Measurements from ENCODE around the gene PRG3. TPM values are rescaled to one million over a fixed set of nuclear protein-coding genes. Genes with fewer than 3 reads are reported as not detected.

The PRG3 gene
- total and polyA plus RNA-seq, 8 donors = not detected

DNA sequence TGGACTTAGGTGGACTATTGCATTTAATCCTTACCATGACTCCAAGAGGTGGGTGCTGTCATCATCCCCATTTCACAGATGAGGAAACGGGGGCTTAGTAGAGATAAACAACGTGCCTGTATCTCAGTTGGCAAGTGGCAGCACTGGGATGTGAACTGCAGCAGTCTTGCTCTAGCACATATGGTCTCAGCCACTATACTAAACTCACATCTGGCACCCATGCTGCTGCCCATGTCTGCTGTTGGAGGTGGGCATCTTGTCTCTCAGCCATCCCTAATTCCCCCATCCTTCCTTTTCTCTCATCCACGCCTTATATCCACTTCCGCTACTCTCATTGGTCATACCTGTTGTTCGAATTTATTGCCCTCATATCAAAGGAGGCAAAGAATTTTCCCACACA lies 3.8 kb downstream of the PRG3 start:
- no peaks in the 10 kb centered on the region for H3K4me1 ChIP-seq
- no peaks in the 10 kb centered on the region for H3K36me3 ChIP-seq
- H3K27me3 ChIP-seq = no peaks in the 10 kb centered on the region
- WGBS, 2 donors = 50 to 56% methylated on average over 5 of the region's 5 CpGs
- no peak overlapping the region for H3K4me3 ChIP-seq
- no peak for FAIRE-seq
- H3K9me3 ChIP-seq = no peaks in the 10 kb centered on the region
- H3K27ac ChIP-seq = no peak overlapping the region
- ATAC-seq = no peak
- intact Hi-C loops (cut with DNase I) = no loop called here
- TF ChIP-seq, protein P1, sequence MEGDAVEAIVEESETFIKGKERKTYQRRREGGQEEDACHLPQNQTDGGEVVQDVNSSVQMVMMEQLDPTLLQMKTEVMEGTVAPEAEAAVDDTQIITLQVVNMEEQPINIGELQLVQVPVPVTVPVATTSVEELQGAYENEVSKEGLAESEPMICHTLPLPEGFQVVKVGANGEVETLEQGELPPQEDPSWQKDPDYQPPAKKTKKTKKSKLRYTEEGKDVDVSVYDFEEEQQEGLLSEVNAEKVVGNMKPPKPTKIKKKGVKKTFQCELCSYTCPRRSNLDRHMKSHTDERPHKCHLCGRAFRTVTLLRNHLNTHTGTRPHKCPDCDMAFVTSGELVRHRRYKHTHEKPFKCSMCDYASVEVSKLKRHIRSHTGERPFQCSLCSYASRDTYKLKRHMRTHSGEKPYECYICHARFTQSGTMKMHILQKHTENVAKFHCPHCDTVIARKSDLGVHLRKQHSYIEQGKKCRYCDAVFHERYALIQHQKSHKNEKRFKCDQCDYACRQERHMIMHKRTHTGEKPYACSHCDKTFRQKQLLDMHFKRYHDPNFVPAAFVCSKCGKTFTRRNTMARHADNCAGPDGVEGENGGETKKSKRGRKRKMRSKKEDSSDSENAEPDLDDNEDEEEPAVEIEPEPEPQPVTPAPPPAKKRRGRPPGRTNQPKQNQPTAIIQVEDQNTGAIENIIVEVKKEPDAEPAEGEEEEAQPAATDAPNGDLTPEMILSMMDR (IDR thresholded peaks at IDR 0.05) = no peak
- no peak for DNase-seq

DNA sequence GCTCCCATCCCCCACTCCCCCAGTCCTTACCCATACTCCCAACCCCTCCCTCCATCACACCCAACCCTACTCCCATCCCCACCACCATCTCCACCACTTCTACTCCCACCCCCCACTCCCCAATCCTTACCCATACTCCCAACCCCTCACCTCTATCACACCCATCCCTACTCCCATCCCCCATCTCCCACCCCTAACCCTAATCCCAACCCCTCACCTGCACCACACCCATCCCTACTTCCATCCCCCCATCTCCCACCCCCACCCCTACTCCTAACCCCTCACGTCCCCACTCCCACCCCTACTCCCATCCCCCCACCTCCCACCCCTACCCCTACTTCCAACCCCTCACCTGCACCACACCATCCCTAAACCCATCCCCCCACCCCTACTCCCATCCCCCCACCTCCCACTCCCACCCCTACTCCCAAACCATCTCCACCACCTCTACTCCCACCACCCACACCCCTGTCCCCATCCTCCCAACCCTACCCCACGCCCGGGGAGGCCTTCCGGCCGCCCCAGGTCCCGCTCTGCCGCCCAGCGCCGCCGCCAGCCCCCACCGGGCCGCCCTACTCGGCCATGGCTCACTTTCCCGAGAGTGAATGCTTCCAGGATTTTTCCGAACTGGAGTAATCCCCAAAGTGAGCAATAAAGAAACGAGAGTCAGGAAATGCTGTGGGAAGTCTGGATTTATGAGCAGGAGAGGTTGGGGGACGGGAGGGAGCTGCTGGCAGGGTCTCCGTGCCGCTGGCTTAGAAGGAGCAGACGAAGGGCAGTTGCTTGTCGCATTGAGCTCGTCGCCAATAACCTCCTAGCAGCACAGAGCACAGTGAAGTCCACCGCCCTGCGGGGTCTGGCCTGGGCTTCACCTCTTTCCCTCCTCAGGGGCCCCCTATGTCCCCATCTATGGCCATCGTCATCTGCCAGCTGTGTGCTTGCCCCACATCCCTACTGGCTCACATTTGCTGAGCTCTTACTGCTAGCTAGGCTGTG lies 4.6 kb downstream of the PRG3 start:
- no peak for FAIRE-seq
- WGBS, 2 donors = 61 to 62% methylated on average over 26 of the region's 26 CpGs

DNA sequence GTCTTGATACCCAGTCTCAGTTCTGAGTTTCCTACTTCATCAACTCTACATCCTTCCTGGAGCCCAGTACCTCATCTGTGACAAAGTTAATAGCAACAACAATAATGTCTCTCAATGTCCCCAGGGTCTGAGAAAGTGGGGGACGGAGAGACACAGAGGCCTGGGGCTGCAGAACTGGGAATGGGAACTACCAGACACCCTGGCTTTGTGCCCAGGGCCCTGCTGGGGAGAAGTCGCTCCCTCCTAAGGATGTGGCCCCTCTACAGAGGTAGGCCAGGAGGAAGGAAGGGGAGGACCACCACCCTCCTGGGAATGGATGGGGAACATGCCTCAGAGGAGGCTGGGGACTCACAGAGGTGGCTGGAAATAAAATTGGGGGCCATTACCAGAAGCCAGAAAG lies 5.5 kb downstream of the PRG3 start:
- no peaks in the 10 kb centered on the region for H3K36me3 ChIP-seq
- H3K4me3 ChIP-seq = no peak overlapping the region
- intact Hi-C loops (cut with DNase I) = no loop called here
- no peaks in the 10 kb centered on the region for H3K4me1 ChIP-seq
- DNase-seq = no peak
- no peak for ATAC-seq
- no peak for FAIRE-seq
- TF ChIP-seq, protein P1 (IDR thresholded peaks at IDR 0.05) = no peak
- H3K27me3 ChIP-seq = no peaks in the 10 kb centered on the region
- 75 to 93% methylated on average over 2 of the region's 2 CpGs for WGBS, 2 donors
- no peak overlapping the region for H3K27ac ChIP-seq
- H3K9me3 ChIP-seq = no peaks in the 10 kb centered on the region

More for the DNA sequence above, 4.6 kb downstream of the PRG3 start:
- Histone ChIP-seq H3K9me3 (no peaks in the 10 kb centered on the region), H3K27me3 (no peaks in the 10 kb centered on the region), H3K4me3 (no peak overlapping the region), H3K4me1 (no peaks in the 10 kb centered on the region), H3K27ac (no peak overlapping the region), H3K36me3 (no peaks in the 10 kb centered on the region)
- intact Hi-C loops (cut with DNase I) = no loop called here
- ATAC-seq (no peak), DNase-seq (no peak)
- TF ChIP-seq, protein P1 (IDR thresholded peaks at IDR 0.05) = no peak

DNA sequence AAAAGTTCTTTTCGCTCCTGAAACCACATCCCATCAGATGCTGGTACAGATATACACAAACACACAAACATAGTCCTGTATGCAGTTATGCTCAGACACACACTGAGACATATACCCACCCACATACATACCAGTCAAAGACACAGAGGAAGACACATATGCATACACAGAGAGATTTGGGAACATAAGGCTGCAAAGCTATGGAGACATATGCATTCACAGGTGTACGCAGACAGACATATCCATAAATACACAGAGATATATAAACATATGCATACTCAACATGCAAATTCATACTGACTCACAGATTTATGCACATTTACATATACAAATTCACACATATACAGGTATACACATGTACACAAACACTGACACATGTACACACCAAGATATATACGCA lies 6.0 kb downstream of the PRG3 start:
- Histone ChIP-seq H3K4me3 (no peak overlapping the region), H3K27ac (no peak overlapping the region), H3K9me3 (no peaks in the 10 kb centered on the region), H3K4me1 (no peaks in the 10 kb centered on the region), H3K36me3 (no peaks in the 10 kb centered on the region), H3K27me3 (no peaks in the 10 kb centered on the region)
- ATAC-seq (no peak), FAIRE-seq (no peak), DNase-seq (no peak)
- intact Hi-C loops (cut with DNase I) = no loop called here
- WGBS, 2 donors = 93% methylated on average over 3 of the region's 3 CpGs
- TF ChIP-seq, protein P1 (IDR thresholded peaks at IDR 0.05) = no peak

DNA sequence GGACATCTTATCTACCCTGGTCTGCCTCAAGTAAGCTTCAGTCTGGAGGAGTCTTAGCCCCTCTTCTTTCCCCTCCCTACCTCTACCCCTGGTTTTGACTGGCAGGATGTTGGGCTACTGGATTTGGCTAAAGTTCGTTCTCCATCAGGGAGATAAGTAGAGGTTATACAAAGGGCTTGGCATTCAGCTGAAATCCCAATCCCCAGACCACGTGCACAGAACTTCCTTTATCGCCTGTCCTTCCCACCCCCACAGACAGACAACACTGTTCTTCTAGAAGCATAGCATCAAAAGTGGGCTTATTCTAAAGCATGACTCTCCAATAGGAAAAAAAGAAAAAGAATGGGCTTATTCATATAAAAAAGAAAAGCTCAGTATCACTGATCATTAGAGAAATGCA lies 7.8 kb downstream of the PRG3 start:
- FAIRE-seq (no peak), DNase-seq (no peak), ATAC-seq (no peak)
- Histone ChIP-seq H3K27ac (no peak overlapping the region), H3K9me3 (no peaks in the 10 kb centered on the region), H3K36me3 (no peaks in the 10 kb centered on the region), H3K4me3 (no peak overlapping the region), H3K27me3 (no peaks in the 10 kb centered on the region), H3K4me1 (no peaks in the 10 kb centered on the region)
- intact Hi-C loops (cut with DNase I) = no loop called here
- 45 to 81% methylated on average over 3 of the region's 3 CpGs for WGBS, 2 donors
- TF ChIP-seq, protein P1 (IDR thresholded peaks at IDR 0.05) = no peak

All from pancreas (tissue), 10 donors.